ENCODE data around the gene RAMP1.

The RAMP1 gene

DNA sequence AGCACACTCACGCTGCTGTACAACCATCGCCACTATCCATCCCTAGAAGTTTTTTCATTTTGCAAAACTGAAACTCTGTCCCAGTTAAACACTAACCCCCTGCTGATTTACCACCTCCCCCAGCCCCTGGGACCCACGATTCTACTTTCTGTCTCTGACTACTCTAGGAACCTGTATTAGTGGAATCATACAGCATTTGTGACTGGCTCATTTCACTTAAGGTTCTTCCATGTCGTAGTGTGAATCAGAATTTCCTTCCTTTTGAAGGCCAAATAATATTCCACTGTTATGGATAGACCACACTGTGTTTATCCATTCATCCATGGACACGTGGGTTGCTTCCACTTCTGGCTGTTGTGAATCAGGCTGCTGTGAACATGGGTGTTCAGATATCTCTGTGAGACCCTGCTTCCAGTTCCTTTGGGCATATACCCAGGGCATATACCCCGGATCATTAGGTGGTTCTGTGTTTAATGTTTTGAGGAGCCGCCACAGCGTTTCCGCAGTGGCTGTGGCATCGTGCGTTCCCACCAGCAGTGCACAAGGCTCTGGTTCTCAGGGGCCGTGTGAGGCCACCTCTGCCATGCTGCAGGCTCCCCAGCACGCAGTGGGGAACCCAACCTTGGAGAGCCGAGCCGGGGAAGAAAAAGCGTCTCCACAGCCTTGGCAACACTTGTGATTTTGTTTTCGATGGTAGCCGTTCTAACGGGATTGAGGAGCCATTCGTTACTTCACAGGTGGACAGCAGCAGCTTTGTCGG is 10.1 kb downstream of the RAMP1 start:
- Histone ChIP-seq H3K4me1 (ENCODE audit: control insufficient read depth, insufficient read depth, low read length) (0 out of 2 replicates have a peak, but pooled peaks cover under 1% of the 10 kb centered on the region), H3K36me3 (ENCODE audit: control insufficient read depth, insufficient read depth, low read length) (no peaks in the 10 kb centered on the region; the same call in 1 of the 2 replicates), H3K4me3 (ENCODE audit: low read length) (no peak overlapping the region), H3K9me3 (ENCODE audit: control insufficient read depth, insufficient read depth, low read length) (no peaks in the 10 kb centered on the region), H3K27ac (ENCODE audit: low read length) (no peak overlapping the region), H3K27me3 (ENCODE audit: control insufficient read depth, insufficient read depth, low read length) (no peaks in the 10 kb centered on the region)
- no CpG with 5 or more reads among the region's 21 CpGs for WGBS (ENCODE audit: insufficient coverage, insufficient read length)
- no peak for DNase-seq (ENCODE audit: low read depth, low spot score)

- H3K4me3 ChIP-seq (ENCODE audit: low read length) = no peak overlapping the region
- no peaks in the 10 kb centered on the region; the same call in 1 of the 2 replicates for H3K4me1 ChIP-seq (ENCODE audit: control insufficient read depth, insufficient read depth, low read length)
- H3K9me3 ChIP-seq (ENCODE audit: control insufficient read depth, insufficient read depth, low read length) = no peaks in the 10 kb centered on the region
- DNase-seq (ENCODE audit: low read depth, low spot score) = no peak
- no peak overlapping the region for H3K27ac ChIP-seq (ENCODE audit: low read length)
- H3K36me3 ChIP-seq (ENCODE audit: control insufficient read depth, insufficient read depth, low read length) = no peaks in the 10 kb centered on the region; the same call in 1 of the 2 replicates
- no CpG with 5 or more reads among the region's 11 CpGs for WGBS (ENCODE audit: insufficient coverage, insufficient read length)
- H3K27me3 ChIP-seq (ENCODE audit: control insufficient read depth, insufficient read depth, low read length) = no peaks in the 10 kb centered on the region
Measured at GRCh38 chr2:237870126-237870525, 10.7 kb downstream of the RAMP1 start.

DNA sequence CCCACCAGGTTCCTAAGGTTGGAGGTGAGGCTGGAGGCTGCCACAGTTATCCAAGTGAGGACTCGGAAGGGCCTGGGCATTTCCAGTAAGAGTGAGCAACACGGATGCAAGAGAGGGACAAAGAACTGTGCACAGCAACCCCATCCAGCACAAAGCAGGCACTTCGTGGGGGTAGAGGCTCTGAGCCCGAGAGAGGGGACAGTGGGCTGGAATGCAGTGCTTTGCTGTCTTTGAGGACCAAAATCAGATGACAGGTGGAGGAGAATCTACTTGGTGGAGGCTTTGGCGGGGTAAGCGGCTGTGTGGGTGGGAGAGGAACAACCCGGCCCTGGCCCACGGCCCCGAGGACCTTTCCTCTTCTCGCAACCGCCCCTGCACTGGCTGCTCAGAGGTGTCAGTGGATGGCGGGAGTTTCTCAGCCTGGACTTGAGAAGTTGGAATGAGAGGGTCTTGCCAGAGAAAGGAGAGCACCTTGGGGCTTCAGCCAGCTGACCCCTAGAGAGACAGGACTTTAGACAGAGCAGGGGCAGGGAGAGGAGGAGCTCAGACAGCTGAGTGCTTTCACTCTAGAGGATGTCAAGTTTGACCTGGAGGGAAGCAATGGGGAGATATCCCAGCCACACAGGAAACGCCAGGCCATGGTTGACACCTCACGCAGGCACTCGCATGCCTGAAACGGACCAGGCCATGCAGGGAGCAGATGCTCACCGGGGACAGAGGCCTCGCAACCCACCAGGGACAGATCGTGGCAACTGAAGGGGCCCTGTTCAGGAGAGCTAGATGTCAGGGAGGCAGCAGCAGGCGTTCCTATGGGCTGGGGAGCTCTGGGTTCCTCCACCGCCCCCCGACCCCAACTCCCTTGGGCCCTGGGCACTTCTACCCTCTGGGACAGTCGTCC is 11.6 kb downstream of the RAMP1 start:
- H3K27me3 ChIP-seq (ENCODE audit: control insufficient read depth, insufficient read depth, low read length) = no peaks in the 10 kb centered on the region
- no peak for DNase-seq (ENCODE audit: low read depth, low spot score)
- H3K4me1 ChIP-seq (ENCODE audit: control insufficient read depth, insufficient read depth, low read length) = no peaks in the 10 kb centered on the region; the same call in 1 of the 2 replicates
- no CpG with 5 or more reads among the region's 23 CpGs for WGBS (ENCODE audit: insufficient coverage, insufficient read length)
- H3K27ac ChIP-seq (ENCODE audit: low read length) = no peak overlapping the region
- H3K4me3 ChIP-seq (ENCODE audit: low read length) = no peak overlapping the region
- no peaks in the 10 kb centered on the region; the same call in 1 of the 2 replicates for H3K36me3 ChIP-seq (ENCODE audit: control insufficient read depth, insufficient read depth, low read length)
- H3K9me3 ChIP-seq (ENCODE audit: control insufficient read depth, insufficient read depth, low read length) = no peaks in the 10 kb centered on the region

- no peak overlapping the region for H3K4me3 ChIP-seq (ENCODE audit: low read length)
- WGBS (ENCODE audit: insufficient coverage, insufficient read length) = no CpG with 5 or more reads among the region's 19 CpGs
- H3K4me1 ChIP-seq (ENCODE audit: control insufficient read depth, insufficient read depth, low read length) = no peaks in the 10 kb centered on the region; the same call in 1 of the 2 replicates
- H3K27me3 ChIP-seq (ENCODE audit: control insufficient read depth, insufficient read depth, low read length) = no peaks in the 10 kb centered on the region
- H3K27ac ChIP-seq (ENCODE audit: low read length) = no peak overlapping the region
- no peak for DNase-seq (ENCODE audit: low read depth, low spot score)
- no peaks in the 10 kb centered on the region for H3K9me3 ChIP-seq (ENCODE audit: control insufficient read depth, insufficient read depth, low read length)
- H3K36me3 ChIP-seq (ENCODE audit: control insufficient read depth, insufficient read depth, low read length) = no peaks in the 10 kb centered on the region; the same call in 1 of the 2 replicates
Measured at GRCh38 chr2:237872178-237872887, 12.9 kb downstream of the RAMP1 start.

DNA sequence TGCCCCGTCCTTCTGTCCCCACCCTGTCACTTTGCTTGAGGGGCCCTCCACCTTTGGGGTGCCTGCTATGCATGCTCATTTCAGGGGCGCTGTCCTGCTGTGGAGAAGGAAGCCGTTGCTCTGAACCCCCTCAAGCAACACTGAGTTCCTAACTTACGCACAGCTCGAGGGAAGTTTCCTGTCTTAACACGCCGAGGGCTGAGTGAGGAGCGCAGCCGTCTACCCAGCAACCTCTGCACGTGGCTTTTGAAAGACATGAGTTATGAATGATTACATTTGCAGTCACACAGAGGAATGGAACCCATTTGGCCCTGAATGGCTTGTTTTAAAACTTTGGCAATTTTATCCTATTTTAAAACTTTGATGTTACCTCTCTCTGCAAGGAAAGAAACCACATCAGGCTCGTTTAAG is 14.0 kb downstream of the RAMP1 start:
- Histone ChIP-seq H3K36me3 (ENCODE audit: control insufficient read depth, insufficient read depth, low read length) (no peaks in the 10 kb centered on the region; the same call in 1 of the 2 replicates), H3K4me1 (ENCODE audit: control insufficient read depth, insufficient read depth, low read length) (no peaks in the 10 kb centered on the region; the same call in 1 of the 2 replicates), H3K4me3 (ENCODE audit: low read length) (no peak overlapping the region), H3K9me3 (ENCODE audit: control insufficient read depth, insufficient read depth, low read length) (no peaks in the 10 kb centered on the region), H3K27me3 (ENCODE audit: control insufficient read depth, insufficient read depth, low read length) (no peaks in the 10 kb centered on the region), H3K27ac (ENCODE audit: low read length) (no peak overlapping the region)
- WGBS (ENCODE audit: insufficient coverage, insufficient read length) = no CpG with 5 or more reads among the region's 11 CpGs
- no peak for DNase-seq (ENCODE audit: low read depth, low spot score)

DNA sequence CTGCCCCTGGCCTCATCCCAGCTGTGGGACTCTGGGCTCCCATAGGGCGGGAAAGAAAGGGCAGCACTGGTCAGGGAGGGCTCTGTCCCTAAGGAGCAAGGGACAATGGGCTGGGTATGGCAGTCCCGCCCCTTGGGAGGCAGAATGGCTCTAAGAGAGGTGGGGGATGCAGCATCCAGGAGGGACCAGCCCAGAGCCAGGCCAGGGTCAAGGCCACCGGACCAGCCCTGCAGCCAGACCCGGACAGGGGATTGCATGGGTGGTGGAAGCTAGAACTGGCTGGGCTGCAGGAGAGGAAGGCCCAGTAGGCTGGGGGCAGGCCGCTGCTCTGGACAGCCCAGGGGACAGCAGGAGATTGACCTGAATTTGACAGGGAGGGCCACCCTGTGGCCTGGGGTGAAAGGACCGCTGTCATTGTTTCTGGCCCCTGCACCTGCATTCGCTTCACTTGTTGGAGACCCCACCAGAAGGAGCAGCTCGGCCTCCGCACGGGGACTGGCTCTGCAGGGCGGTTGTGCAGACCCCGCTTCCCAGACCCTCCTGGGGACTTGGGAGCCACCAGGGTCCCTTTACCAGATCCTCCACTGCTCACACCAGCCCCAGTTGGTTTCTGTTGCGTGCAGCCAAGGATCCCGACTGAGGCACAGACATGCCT is 14.6 kb downstream of the RAMP1 start:
- Histone ChIP-seq H3K9me3 (ENCODE audit: control insufficient read depth, insufficient read depth, low read length) (no peaks in the 10 kb centered on the region), H3K4me3 (ENCODE audit: low read length) (no peak overlapping the region), H3K4me1 (ENCODE audit: control insufficient read depth, insufficient read depth, low read length) (no peaks in the 10 kb centered on the region; the same call in 1 of the 2 replicates), H3K36me3 (ENCODE audit: control insufficient read depth, insufficient read depth, low read length) (no peaks in the 10 kb centered on the region; the same call in 1 of the 2 replicates), H3K27me3 (ENCODE audit: control insufficient read depth, insufficient read depth, low read length) (no peaks in the 10 kb centered on the region), H3K27ac (ENCODE audit: low read length) (no peak overlapping the region)
- WGBS (ENCODE audit: insufficient coverage, insufficient read length) = no CpG with 5 or more reads among the region's 14 CpGs
- DNase-seq (ENCODE audit: low read depth, low spot score) = no peak

- no peaks in the 10 kb centered on the region; the same call in 1 of the 2 replicates for H3K4me1 ChIP-seq (ENCODE audit: control insufficient read depth, insufficient read depth, low read length)
- no peak overlapping the region for H3K27ac ChIP-seq (ENCODE audit: low read length)
- H3K4me3 ChIP-seq (ENCODE audit: low read length) = no peak overlapping the region
- no peak for DNase-seq (ENCODE audit: low read depth, low spot score)
- no CpG with 5 or more reads among the region's 7 CpGs for WGBS (ENCODE audit: insufficient coverage, insufficient read length)
- no peaks in the 10 kb centered on the region; the same call in 1 of the 2 replicates for H3K36me3 ChIP-seq (ENCODE audit: control insufficient read depth, insufficient read depth, low read length)
- no peaks in the 10 kb centered on the region for H3K9me3 ChIP-seq (ENCODE audit: control insufficient read depth, insufficient read depth, low read length)
- H3K27me3 ChIP-seq (ENCODE audit: control insufficient read depth, insufficient read depth, low read length) = no peaks in the 10 kb centered on the region
Measured at GRCh38 chr2:237874585-237875161, 15.2 kb downstream of the RAMP1 start.

GRCh38 chr2:237875256-237876060 is 16.0 kb downstream of the RAMP1 start:
- Histone ChIP-seq H3K27ac (ENCODE audit: low read length) (no peak overlapping the region), H3K4me1 (ENCODE audit: control insufficient read depth, insufficient read depth, low read length) (no peaks in the 10 kb centered on the region; the same call in 1 of the 2 replicates), H3K27me3 (ENCODE audit: control insufficient read depth, insufficient read depth, low read length) (no peaks in the 10 kb centered on the region), H3K9me3 (ENCODE audit: control insufficient read depth, insufficient read depth, low read length) (no peaks in the 10 kb centered on the region), H3K36me3 (ENCODE audit: control insufficient read depth, insufficient read depth, low read length) (no peaks in the 10 kb centered on the region; the same call in 1 of the 2 replicates), H3K4me3 (ENCODE audit: low read length) (no peak overlapping the region)
- no CpG with 5 or more reads among the region's 16 CpGs for WGBS (ENCODE audit: insufficient coverage, insufficient read length)
- no peak for DNase-seq (ENCODE audit: low read depth, low spot score)

- H3K4me3 ChIP-seq (ENCODE audit: low read length) = no peak overlapping the region
- H3K36me3 ChIP-seq (ENCODE audit: control insufficient read depth, insufficient read depth, low read length) = no peaks in the 10 kb centered on the region; the same call in 1 of the 2 replicates
- H3K4me1 ChIP-seq (ENCODE audit: control insufficient read depth, insufficient read depth, low read length) = no peaks in the 10 kb centered on the region; the same call in 1 of the 2 replicates
- no peaks in the 10 kb centered on the region for H3K27me3 ChIP-seq (ENCODE audit: control insufficient read depth, insufficient read depth, low read length)
- no peak overlapping the region for H3K27ac ChIP-seq (ENCODE audit: low read length)
- H3K9me3 ChIP-seq (ENCODE audit: control insufficient read depth, insufficient read depth, low read length) = no peaks in the 10 kb centered on the region
- DNase-seq (ENCODE audit: low read depth, low spot score) = no peak
- no CpG with 5 or more reads among the region's 14 CpGs for WGBS (ENCODE audit: insufficient coverage, insufficient read length)
Measured at GRCh38 chr2:237876061-237876526, 16.7 kb downstream of the RAMP1 start.
